8988T (cell line): ENCODE measurements around the gene CXCL1.
"Not testable (repeated sequence)": the region's sequence is repeated elsewhere in the genome, so short reads cannot be mapped to it uniquely, and the experiment has no call there.

Source experiments
- DNase-seq: peaks from one replicate; pipeline ENCODE4 v3.0.0; 2011

Gene CXCL1

DNA sequence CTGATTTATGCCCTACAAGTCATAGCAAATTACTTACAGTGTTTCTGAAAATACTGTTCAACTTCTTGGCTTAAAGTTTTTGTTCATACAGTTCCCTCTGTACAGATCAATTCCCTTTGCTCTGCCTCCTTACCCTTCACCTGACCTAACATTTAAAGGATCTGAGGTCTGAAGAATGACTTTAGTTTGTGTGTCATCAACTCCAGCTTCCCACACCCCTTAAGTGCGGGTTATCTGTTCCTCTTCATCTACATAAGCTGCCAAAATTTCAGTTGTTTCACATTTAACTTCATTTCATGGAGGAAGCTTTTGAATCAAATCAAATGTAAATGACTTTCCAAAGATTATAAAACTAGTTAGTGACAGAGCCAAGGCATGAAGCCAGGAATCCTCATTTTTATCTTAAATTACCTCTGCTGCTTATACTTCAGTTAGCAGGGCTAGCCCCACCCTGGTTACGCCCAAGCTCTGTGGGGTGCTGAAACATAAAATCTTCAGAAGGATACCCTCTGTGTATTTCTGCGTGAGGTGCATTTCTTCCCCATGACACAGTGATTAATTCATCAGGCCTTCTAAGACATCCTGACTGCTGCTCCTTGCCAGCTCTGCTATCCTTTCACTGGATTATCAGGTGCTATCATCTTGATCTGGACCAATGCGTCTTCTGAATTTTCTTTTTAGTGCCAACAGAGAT, 16.5 kb downstream of the CXCL1 start:
- DNase-seq: no peak

GRCh38 chr4:73891326-73891725, 22.1 kb downstream of the CXCL1 start:
- no peak for DNase-seq

DNA sequence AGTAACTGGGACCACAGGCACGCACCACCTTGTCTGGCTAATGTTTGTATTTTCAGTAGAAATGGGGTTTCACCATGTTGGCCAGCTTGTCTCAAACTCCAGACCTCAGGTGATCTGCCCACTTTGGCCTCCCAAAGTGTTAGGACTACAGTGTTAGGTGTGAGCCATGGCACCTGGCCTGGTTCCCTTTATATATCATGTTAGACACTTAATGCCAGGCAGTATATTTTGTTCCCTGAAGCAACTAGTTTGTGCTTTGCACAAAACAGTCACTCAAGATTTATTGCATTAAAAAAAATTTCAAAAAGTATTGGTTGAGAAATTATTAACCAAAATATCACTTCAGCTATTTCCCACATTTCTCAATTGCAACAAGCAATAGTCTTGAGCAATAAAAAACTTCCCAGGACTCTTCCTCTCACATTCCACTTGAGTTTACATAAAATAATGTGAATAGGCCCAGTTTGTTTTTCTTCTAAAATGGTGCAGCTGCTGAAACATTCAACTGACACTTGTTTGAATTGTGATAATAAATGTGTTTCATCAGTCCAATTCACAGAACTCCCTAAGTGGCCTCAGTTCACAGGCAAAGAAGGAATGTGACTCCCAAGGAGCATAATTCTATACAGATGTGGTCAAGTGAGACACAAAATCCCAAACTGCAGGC, 22.7 kb downstream of the CXCL1 start:
- DNase-seq: no peak

- no peak for DNase-seq
Observed at GRCh38 chr4:73892966-73893365, 23.8 kb downstream of the CXCL1 start.

- DNase-seq: no peak
Observed at GRCh38 chr4:73894001-73894400, 24.8 kb downstream of the CXCL1 start.

- no peak for DNase-seq
Observed at GRCh38 chr4:73895201-73896175, 26.3 kb downstream of the CXCL1 start.

DNA sequence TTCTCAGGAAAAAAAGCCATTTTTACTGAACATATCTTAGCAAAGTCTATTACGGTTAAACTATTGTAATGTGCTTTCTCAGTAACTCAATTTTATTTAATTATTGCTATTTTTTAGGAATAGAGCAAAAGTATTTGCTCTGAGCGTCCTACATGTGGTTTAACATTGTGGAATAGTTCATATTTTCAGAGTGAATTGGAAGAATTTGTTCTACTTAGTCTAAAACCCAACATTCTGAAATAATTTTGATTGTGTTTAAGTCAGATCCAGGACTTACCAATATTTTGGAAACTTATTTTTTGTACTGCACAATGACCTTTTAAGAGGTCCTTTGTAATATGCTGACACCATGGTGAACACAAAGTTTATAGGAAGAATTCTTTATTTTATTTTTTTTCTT, 27.2 kb downstream of the CXCL1 start:
- no peak for DNase-seq

DNA sequence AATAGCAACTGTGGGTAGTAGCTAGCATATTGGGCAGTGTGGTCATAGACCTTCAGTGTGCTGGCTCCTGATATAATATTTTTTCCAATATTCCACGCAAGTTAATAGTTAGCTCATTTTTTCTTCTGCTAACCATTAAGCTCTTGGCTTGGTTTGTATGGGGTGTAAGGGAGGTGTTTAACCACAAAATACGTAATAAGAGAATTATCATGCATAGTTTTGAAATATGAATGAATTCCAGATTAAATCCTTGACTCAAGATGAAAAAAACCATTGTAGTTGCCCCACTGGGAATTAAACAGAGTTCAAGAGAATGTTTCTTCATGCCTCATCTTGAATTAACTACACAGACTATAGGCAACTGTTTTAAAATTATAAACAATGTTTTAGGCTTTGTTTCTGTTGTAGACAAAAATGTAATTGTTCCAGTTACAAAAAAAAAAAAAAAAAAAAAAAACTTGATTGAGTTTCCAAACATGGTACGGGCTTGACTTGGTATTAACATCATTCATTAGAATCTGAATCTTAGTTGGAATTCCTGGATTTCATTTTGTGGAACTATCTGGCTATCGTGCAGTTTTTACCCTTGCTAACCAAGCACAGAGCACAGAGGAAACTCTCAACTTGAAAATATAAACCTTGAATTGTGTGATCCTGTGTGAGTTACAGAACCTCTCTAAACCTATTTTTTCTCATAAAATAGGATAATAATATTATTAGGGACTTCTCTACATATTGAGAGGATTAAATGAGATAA, 28.4 kb downstream of the CXCL1 start:
- no peak for DNase-seq

GRCh38 chr4:73899338-73899737, 30.1 kb downstream of the CXCL1 start:
- DNase-seq: not testable (repeated sequence)

DNA sequence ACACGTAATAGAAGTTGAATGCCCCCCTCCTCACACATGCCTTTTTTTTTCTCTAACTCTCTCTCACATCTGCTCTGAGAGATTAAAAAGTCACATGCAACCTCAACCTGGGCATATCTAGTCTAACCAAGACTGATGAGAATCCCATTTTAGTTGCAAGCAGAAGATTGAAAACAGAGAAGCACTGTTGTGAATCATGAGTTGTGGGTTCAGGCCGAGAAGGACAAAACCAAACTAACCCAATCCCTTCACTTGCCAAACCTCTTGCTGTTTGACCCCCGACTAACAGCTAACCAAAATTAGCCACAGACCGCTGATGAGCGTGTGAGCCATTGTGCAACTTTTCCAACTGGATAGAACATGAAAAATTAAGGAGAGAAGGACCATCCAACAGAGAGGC, 31.8 kb downstream of the CXCL1 start:
- no peak for DNase-seq

DNA sequence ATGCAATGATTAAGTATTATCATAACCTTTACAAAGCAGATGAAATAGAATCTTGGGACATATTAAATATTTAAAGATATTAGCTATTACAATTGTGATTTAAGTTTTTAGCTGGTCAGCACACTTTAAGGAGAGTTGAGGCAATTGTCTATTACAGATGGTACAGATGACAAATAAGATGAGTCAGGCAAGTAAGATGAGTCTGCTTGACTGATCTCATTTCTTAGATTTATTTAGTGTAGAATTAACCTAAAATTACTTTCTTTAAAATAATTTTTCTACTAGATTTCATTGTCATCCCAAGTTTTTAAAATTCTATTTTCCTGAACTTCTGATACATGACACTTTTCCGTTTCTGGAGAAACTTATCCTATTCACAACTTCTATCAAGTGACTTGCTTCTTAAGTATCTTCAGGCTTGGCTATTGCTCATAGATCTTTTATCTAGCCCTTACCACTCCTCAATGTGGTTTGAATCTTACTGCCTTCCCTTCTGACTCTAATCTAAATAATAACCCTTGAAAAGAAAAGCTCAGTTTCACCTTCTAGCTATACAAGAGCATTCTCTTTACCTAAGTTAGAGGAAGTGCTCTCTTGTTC, 32.9 kb downstream of the CXCL1 start:
- no peak for DNase-seq

DNA sequence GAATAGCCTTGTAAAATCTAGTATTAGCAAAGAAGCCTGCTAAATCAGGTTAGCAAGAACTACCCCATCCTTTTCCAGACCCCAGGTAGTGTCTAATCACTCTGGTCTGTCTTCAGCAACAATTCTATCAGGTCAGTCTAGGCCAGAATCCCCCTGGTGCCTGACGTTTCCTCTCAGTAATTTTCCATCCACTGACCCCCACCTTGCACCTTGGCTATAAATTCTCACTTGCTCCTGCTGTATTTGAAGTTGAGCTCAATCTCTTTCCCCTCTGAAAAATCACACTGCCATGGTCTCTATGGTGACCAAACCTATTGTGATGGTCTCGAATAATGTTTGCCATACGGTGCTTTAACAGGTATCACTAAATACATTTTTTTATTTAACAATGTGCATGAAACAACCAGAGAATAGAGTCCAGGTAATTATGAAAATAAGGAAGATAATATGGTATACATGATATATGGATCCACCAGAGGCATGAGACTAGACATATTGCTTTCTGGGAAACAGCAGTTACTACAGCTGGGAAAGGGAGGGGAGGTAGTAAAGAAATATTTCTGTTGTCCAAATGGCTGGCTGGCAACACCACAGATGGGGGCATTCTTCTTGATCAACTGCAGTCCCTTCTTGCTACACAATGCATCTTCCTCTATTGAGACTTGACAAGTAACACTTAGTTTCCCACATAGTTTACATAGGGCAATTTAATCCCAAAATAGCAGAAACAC, 33.8 kb downstream of the CXCL1 start:
- no peak for DNase-seq

DNA sequence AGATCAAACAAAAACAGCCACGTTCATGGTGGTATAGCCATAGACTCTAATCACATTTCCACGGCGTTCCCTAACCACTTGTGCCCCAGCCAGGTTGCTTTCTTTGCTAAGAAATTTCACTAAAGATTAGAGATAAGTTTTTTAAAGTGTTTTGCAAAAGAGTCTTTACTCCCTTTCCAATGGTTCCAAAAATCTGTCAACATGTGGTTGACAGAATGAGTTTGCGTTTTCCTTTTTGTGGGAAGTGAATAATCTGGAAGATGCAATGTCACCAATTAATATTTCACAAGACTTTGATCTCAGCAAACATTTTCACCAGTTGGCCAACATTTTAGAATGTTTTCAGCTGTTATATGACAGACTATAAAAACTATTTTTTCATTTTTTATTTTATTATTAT, 35.3 kb downstream of the CXCL1 start:
- DNase-seq: no peak

DNA sequence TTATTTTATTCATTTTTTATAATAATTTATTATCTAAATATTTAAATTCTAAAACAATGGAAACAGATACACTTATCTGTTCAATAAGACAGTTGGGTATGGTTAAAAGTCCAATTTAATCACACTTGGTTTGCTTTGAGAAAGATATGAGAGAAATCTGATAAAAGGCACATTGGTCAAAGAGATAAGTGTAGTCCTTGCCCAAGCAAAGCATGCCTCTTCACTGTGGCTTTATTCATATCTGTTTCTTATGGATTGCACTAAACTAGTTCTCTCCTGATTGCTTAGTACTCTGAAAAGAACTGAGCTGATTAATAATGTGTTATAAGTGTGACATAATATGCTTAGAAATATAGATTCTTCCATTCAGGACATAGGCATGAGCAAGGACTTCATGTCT, 39.8 kb downstream of the CXCL1 start:
- DNase-seq: no peak

DNA sequence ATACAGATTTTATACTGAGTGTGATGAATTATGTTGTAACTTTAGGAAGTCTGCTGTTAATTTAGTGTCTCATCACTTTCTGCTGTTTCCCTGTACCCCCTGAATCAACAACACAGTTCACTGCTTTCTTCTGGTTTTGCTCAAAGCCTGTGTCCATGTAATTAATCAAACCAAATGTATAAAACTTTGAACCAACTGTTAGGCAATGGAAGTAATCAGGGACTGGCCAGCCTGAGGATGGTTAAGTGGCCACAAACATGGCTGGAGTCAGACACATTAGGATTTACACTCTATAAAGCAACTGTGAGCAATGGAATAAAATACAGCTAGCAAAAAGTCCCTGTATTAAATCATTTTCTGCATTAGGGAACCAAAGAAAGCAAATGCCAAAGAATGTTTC, 42.6 kb downstream of the CXCL1 start:
- no peak for DNase-seq

- DNase-seq: no peak
Observed at GRCh38 chr4:73912191-73912590, 43.0 kb downstream of the CXCL1 start.

- DNase-seq: no peak
Observed at GRCh38 chr4:73914071-73914470, 44.9 kb downstream of the CXCL1 start.

GRCh38 chr4:73916172-73916925, 47.2 kb downstream of the CXCL1 start:
- no peak for DNase-seq

DNA sequence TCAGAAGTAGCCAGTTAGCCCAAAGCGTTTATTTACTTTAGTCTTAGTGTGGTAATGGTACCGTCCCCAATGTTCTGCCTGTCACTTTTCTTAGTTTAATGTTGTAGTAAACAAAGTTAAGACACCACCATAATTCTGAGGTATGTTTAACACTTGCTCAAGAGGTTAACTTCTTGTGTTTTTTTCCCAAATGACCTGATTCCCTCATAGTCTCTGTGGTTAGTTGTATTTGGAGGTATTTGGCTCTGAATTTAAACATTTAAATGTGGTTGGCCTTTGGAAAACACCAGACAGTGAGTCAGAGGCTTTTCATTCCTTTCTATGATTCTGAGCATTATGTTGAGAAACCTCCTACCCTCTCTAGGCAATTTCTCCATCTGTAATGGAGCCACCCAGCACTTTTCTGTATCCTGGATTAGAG, 47.9 kb downstream of the CXCL1 start:
- DNase-seq: no peak

GRCh38 chr4:73918058-73918457, 48.9 kb downstream of the CXCL1 start:
- no peak for DNase-seq

DNA sequence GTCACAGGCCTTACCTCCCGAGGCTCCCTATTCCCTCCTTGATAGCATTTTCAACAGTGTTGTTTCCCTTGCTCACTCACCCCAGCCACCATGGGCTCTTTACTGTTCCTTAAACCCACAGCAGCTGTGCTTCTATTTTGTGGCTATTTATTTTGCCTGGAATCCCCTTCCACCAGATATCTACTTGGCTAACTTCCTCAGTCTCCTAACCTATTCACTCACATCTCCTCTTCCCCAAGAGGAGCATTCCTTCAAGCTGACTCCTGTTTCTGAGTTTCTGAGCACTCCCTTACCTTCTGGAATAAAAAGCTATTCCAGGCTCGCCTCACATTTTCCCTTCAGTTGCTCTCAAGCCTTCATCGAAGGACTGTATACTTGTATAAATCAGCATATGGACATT, 50.5 kb downstream of the CXCL1 start:
- DNase-seq: no peak
